Measurements from ENCODE around the gene FCHSD1. TPM values are rescaled to one million over a fixed set of nuclear protein-coding genes. Genes with fewer than 3 reads are reported as not detected.

The FCHSD1 gene
- total RNA-seq, 2 donors from 2014 or later: 44.9 to 62.9 TPM

DNA sequence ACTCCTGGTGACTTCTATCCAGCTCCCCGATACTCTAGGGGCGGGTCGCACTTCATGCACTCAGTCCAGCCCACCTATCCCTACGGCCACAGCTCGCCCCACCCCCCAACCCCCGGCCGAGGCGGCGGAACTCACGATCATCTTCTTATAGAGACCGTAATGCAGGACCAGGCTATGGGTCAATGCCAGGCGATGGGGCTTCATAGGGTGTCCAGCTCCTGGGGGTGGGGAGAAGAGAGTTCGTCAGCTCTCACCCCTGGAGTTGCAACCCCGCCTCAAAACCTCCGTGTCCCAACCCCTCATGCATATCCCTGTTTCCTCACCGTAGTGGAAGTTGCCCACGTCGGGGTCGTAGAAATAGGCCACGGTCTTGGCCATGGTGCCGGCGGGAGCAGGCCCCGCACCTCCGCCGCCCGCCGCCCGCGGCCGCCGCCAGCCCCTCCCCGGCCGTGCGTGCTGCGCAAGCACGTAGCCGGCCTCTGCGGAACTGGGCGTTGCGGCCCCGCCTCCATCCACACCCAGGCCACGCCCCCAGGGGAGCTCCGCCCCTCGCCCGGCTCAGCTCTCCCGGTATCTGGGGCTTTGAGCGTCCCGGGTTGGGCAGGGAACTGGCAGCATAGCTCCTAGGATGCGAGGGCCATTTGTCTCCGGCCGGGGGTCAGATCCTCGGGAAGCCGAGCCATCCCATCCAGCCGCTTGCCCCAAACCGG lies 14.7 kb downstream of the FCHSD1 start, which contains the start of the genes HDAC3 and RELL2:
Gene HDAC3, minus strand, starts transcription at position 437 of the 710 bp plus-strand sequence. Its CDS starts 59 bp downstream, at position 378.
Gene RELL2, plus strand, starts transcription at position 585 of the 710 bp plus-strand sequence. CDS start 1,229 bp downstream, outside the sequence.
- ATAC-seq (peak; percentile 88 to 93), DNase-seq (ENCODE audit: low spot score in 2 of 2) (peak; percentile 94 to 98)
- peak within 1 kb of the TSS; percentile 80 to 93 for H3K27ac Mint-ChIP-seq
- H3K36me3 Mint-ChIP-seq: peaks cover 16 to 19% of the 10 kb centered on the region in 2 donors
- H3K9me3 Mint-ChIP-seq: no peaks in the 10 kb centered on the region

DNA sequence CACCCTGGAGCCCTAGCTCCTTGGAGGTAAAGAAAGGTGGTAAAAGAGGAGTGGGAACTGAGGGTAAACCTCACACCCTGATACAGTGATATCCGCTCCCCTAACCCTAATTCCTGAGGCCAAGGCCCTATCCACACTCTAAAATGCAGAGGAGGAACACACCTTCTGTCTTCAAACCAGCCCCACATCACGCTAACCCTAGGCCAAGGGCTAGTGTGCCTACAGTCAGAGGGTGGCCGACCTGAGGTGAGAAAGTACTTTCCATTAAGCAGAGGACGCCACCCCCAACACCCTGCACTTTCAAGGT lies 15.2 kb downstream of the FCHSD1 start:
- ATAC-seq: no peak
- Mint-ChIP-seq H3K36me3 (peaks cover 13 to 19% of the 10 kb centered on the region in 2 donors), H3K27ac (peak overlapping the region; percentile 80 to 87), H3K9me3 (no peaks in the 10 kb centered on the region)
- DNase-seq (ENCODE audit: low spot score in 2 of 2): no peak

- ATAC-seq (no peak), DNase-seq (ENCODE audit: low spot score in 2 of 2) (no peak)
- Mint-ChIP-seq H3K9me3 (no peaks in the 10 kb centered on the region), H3K36me3 (peaks cover 9 to 19% of the 10 kb centered on the region in 2 donors), H3K27ac (peak overlapping the region; percentile 80 to 87)
Observed at GRCh38 chr5:141635646-141636045, 15.6 kb downstream of the FCHSD1 start.

DNA sequence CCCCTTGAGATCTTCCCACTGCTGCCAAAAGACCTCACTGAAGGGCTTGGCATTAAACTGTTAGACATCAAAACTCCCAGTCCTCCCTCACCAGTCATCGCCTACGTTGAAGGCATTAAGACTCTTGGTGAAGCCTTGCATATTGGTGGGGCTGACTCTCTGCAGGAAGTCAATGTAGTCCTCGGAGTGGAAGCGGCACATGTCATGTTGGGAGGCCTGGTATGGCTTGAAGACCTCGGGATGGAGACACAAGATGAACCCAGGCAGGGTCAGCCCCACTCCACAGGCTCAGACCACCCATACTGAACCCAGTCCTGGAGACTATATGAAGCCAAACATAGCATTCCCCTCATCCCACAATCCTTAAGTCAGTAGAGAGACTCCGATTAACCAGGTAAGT lies 16.5 kb downstream of the FCHSD1 start:
- ATAC-seq: no peak
- H3K36me3 Mint-ChIP-seq: peaks cover 7 to 19% of the 10 kb centered on the region in 2 donors
- no peaks in the 10 kb centered on the region for H3K9me3 Mint-ChIP-seq
- peak overlapping the region in 1 of 2 donors; percentile 14 for H3K27ac Mint-ChIP-seq
- no peak for DNase-seq (ENCODE audit: low spot score in 2 of 2)

- no peaks in the 10 kb centered on the region for H3K9me3 Mint-ChIP-seq
- H3K27ac Mint-ChIP-seq: peak overlapping the region in 1 of 2 donors; percentile 11
- DNase-seq (ENCODE audit: low spot score in 2 of 2) (no peak), ATAC-seq (no peak)
- H3K36me3 Mint-ChIP-seq: peaks cover 7 to 19% of the 10 kb centered on the region in 2 donors
Observed at GRCh38 chr5:141633871-141634561, 17.2 kb downstream of the FCHSD1 start.

- no peak for ATAC-seq
- Mint-ChIP-seq H3K27ac (no peak overlapping the region), H3K36me3 (peaks cover 0 to 12% of the 10 kb centered on the region in 2 donors), H3K9me3 (no peaks in the 10 kb centered on the region)
- DNase-seq (ENCODE audit: low spot score in 2 of 2): no peak
Observed at GRCh38 chr5:141632650-141633049, 18.6 kb downstream of the FCHSD1 start.

DNA sequence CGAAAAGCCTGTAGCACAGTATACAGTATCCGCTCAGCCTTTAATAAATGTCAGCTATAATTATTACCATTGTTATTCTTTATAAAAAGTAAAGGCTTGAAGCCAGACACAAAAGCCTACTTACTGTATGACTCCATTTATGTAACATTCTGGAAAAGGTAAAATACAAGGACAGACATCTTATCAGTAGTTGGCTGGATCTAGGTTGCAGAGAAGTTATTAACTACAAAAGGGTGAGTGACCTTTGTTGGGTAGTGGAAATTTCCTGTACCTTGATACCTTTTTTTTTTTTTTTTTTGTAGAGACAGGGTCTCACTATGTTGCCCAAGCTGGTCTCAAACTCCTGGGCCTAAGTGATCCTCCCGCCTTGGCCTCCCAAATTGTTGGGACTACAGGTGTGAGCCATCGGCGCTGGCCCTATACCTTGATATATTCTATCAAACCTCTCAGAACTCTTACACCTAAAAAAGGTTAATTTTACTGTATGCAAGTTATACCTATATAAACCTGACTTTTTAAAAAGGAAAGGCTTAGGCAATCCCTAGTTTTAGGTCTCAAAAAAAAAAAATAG lies 20.6 kb downstream of the FCHSD1 start:
- DNase-seq (ENCODE audit: low spot score in 2 of 2): no peak
- Mint-ChIP-seq H3K27ac (no peak overlapping the region), H3K9me3 (no peaks in the 10 kb centered on the region), H3K36me3 (peaks cover 0 to 5% of the 10 kb centered on the region in 2 donors)
- ATAC-seq: no peak

- H3K36me3 Mint-ChIP-seq: peaks cover 3 to 8% of the 10 kb centered on the region in 2 donors
- ATAC-seq (no peak), DNase-seq (ENCODE audit: low spot score in 2 of 2) (no peak)
- no peak overlapping the region for H3K27ac Mint-ChIP-seq
- H3K9me3 Mint-ChIP-seq: no peaks in the 10 kb centered on the region
Observed at GRCh38 chr5:141628175-141628788, 22.9 kb downstream of the FCHSD1 start.

DNA sequence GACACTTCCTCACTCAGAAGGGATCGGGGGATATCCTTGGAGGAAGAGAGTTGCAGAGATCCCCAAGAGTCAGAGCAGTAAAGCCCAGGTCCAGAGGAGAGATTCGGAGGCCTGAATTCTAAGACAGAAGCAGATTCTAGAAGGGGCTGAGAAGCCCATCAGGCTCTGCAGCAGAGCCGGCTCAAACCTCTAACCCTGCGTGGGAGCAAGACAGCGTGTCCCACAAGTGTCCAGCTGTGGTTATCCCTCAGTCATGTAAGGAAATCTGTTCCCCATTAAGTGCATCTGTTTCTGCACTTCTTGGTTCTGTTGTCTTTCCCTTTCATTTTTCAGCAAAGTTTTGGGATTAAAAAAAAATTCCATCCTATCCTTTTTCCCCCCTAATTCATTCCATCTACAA lies 27.6 kb downstream of the FCHSD1 start:
- H3K27ac Mint-ChIP-seq: peak overlapping the region; percentile 77 to 79
- H3K36me3 Mint-ChIP-seq: peaks cover 6 to 25% of the 10 kb centered on the region in 2 donors
- no peaks in the 10 kb centered on the region for H3K9me3 Mint-ChIP-seq
- ATAC-seq (no peak), DNase-seq (ENCODE audit: low spot score in 2 of 2) (no peak)

DNA sequence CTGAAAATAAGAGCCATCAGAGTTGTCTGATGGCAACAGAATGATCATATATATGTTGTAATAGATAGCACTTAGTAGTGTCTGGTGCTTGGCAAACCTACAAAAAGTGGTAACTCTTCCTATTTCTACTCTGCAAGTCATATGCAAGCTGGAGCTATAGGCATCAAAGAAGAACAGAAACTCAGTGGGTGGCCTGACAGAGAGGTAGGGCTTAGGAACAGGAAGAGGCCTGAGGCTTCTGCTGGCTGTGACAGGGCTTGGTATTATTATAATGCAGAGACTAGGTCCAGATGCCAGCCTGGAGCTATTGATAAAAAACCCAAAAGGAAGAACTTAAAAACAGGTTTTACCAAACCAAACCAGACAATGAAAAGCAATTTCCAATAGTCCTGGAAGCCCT lies 28.0 kb downstream of the FCHSD1 start:
- no peaks in the 10 kb centered on the region for H3K9me3 Mint-ChIP-seq
- ATAC-seq (peak; percentile 20 to 46), DNase-seq (ENCODE audit: low spot score in 2 of 2) (peak in 1 of 2 donors; percentile 25)
- H3K27ac Mint-ChIP-seq: peak overlapping the region; percentile 77 to 79
- peaks cover 10 to 29% of the 10 kb centered on the region in 2 donors for H3K36me3 Mint-ChIP-seq

GRCh38 chr5:141618804-141619554 lies 32.2 kb downstream of the FCHSD1 start, which contains the start of gene DIAPH1:
DIAPH1 (minus strand) TSS chr5:141619000; CDS start chr5:141618914, 86 bp downstream.
- Mint-ChIP-seq H3K27ac (peak within 1 kb of the TSS; percentile 97 to 99), H3K36me3 (peaks cover 28 to 54% of the 10 kb centered on the region in 2 donors), H3K9me3 (no peaks in the 10 kb centered on the region)
- peak; percentile 98 for DNase-seq (ENCODE audit: low spot score in 2 of 2)
- peak; percentile 90 to 93 for ATAC-seq

DNA sequence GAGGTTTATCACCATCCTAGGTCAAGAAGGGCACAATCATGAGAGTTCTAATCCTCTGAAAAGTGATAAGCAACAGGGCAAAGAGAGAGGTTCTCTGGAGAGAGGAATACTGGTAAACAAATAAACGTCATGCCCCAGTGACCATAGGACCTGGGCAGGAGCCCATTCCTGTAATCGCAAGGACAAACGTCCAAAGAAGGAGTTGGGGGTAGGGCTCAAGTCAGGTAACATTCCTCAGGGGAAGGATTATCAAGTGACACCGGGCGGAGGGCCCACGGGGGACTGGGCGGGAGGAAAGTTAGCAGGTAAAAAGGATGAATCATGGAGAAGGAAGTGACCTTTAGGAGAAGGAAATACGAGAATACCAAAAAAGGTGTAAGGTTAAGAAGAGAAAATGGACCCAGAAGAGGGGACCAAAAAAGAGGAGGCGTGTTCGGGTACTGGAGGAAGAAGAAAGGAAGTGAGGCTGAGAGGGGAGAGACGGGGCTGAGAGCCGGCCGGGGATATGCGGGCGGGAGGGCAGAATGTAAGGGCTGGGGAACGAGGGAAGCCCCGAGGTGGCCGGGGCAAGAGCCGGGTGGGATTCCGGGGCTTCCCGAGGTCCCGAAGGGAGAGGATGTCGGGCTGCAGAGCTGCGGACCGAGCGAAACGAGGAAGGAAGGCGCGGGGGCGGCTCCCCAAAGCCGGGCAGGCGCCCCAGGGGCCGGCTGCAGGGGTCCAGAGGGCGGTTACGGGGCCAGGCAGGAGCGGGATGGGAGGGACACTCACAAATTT lies 33.0 kb downstream of the FCHSD1 start:
- ATAC-seq (peak; percentile 35 to 48), DNase-seq (ENCODE audit: low spot score in 2 of 2) (peak in 1 of 2 donors; percentile 62)
- H3K36me3 Mint-ChIP-seq: peaks cover 24 to 46% of the 10 kb centered on the region in 2 donors
- H3K27ac Mint-ChIP-seq: peak overlapping the region; percentile 97 to 99
- H3K9me3 Mint-ChIP-seq: no peaks in the 10 kb centered on the region

DNA sequence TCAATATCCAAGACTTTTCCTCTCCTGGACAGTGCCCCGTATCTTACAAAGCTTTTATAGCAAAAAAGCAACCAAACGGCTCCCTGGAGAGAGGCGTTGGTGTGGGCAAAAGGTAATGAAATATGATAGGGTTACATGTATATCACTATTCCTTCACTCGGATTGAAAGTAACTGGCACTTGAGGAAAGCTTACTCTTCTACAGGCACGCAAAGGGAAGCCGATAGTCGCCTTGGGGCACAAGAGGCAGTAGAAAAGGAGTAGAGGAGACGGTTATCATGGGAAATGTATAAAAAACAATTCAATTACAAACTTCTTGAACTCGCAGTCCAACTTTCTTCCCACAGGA lies 33.6 kb downstream of the FCHSD1 start:
- DNase-seq (ENCODE audit: low spot score in 2 of 2): no peak
- H3K27ac Mint-ChIP-seq: peak overlapping the region; percentile 97 to 99
- no peak for ATAC-seq
- H3K36me3 Mint-ChIP-seq: peaks cover 22 to 41% of the 10 kb centered on the region in 2 donors
- H3K9me3 Mint-ChIP-seq: no peaks in the 10 kb centered on the region

GRCh38 chr5:141617128-141617527 lies 34.1 kb downstream of the FCHSD1 start:
- DNase-seq (ENCODE audit: low spot score in 2 of 2) (no peak), ATAC-seq (no peak)
- H3K36me3 Mint-ChIP-seq: peaks cover 22 to 44% of the 10 kb centered on the region in 2 donors
- H3K9me3 Mint-ChIP-seq: no peaks in the 10 kb centered on the region
- peak overlapping the region; percentile 97 to 99 for H3K27ac Mint-ChIP-seq

GRCh38 chr5:141615991-141616720 lies 35.1 kb downstream of the FCHSD1 start:
- ATAC-seq (no peak), DNase-seq (ENCODE audit: low spot score in 2 of 2) (no peak)
- Mint-ChIP-seq H3K9me3 (no peaks in the 10 kb centered on the region), H3K27ac (peak overlapping the region; percentile 45 to 97), H3K36me3 (peaks cover 22 to 35% of the 10 kb centered on the region in 2 donors)

All from activated naive CD4-positive, alpha-beta T cell treated with anti-CD3 and anti-CD28 coated beads, Interleukin-2, amount 50 U/mL, for 72 hours (primary cell).